IMR-90 (cell line): ENCODE results near the gene EXOC6B. TPM values are rescaled to one million over a fixed set of nuclear protein-coding genes. Genes with fewer than 3 reads are reported as not detected.

Experiments
- ATAC-seq: fragments of 200-7000 bp; cut with Tn5 transposase; 2 replicates; pipeline ENCODE4 v1.9.1; 2020; ENCODE audit warnings: low read depth, mild to moderate bottlenecking, moderate library complexity
- BruUV-seq: library from RNA; stranded (reverse); fragments of 400-500 nt; replicated peaks from 2 replicates; lab custom pipeline; 2021; lab: Mats Ljungman, UMichigan
- CTCF ChIA-PET: fragments of 300-600 bp; formaldehyde crosslinking; extraction: SDS; loops from one replicate; lab custom pipeline; 2021; ENCODE audit warnings: antibody characterized with exemption; lab: Yijun Ruan, JAX
- POLR2A ChIA-PET: fragments of 300-600 bp; sonication (Branson Sonifier 250); formaldehyde crosslinking; loops from one replicate; lab custom pipeline; 2022; ENCODE audit warnings: antibody characterized with exemption; ENCODE audit not compliant: unreplicated experiment; lab: Charles Lee
- DNase-seq: peaks from one replicate; pipeline ENCODE4 v3.0.0; 2013
- H2AFZ ChIP-seq: replicated peaks from 2 replicates; pipeline ENCODE3; 2013; ENCODE audit warnings: low read length, mild to moderate bottlenecking; ENCODE audit not compliant: poor library complexity
- H2AK5ac ChIP-seq: 2 replicates; pipeline ENCODE4 v1.6.1; 2013; ENCODE audit warnings: low read depth, low read length, inconsistent platforms
- H2AK9ac ChIP-seq: replicated peaks from 2 replicates; pipeline ENCODE3; 2013; ENCODE audit warnings: mild to moderate bottlenecking, low read depth, low read length, moderate library complexity; ENCODE audit not compliant: poor library complexity
- H2BK120ac ChIP-seq: 2 replicates; pipeline ENCODE4 v1.6.1; 2013; ENCODE audit warnings: low read depth, low read length, inconsistent platforms
- H2BK15ac ChIP-seq: 3 replicates; pipeline ENCODE4 v1.6.1; 2013; ENCODE audit warnings: low read depth, low read length, inconsistent platforms
- H2BK20ac ChIP-seq: 2 replicates; pipeline ENCODE4 v1.6.1; 2013; ENCODE audit warnings: low read depth, mild to moderate bottlenecking, inconsistent platforms, low read length, moderate library complexity
- H2BK5ac ChIP-seq: 2 replicates; pipeline ENCODE4 v1.6.1; 2013; ENCODE audit warnings: mild to moderate bottlenecking, low read depth, low read length, inconsistent platforms; ENCODE audit not compliant: poor library complexity, severe bottlenecking
- H3K14ac ChIP-seq: replicated peaks from 2 replicates; pipeline ENCODE4 v1.6.1; 2013; ENCODE audit warnings: low read depth, low read length, inconsistent platforms
- H3K18ac ChIP-seq: 2 replicates; pipeline ENCODE4 v1.6.1; 2013; ENCODE audit warnings: low read depth, low read length, control low read depth
- H3K23ac ChIP-seq: 2 replicates; pipeline ENCODE4 v1.6.1; 2013; ENCODE audit warnings: low read depth, low read length, inconsistent platforms
- H3K27ac ChIP-seq: 2 replicates; pipeline ENCODE4 v1.5.1; 2013; ENCODE audit warnings: mild to moderate bottlenecking, control low read depth, low read length; ENCODE audit not compliant: insufficient read depth
- H3K27me3 ChIP-seq: 2 replicates; pipeline ENCODE4 v1.6.1; 2013; ENCODE audit warnings: low read length; ENCODE audit not compliant: control insufficient read depth, insufficient read depth
- H3K36me3 ChIP-seq: 2 replicates; pipeline ENCODE4 v1.6.1; 2013; ENCODE audit warnings: low read length, mixed read lengths; ENCODE audit not compliant: control insufficient read depth, insufficient read depth
- H3K4ac ChIP-seq: 2 replicates; pipeline ENCODE4 v1.6.1; 2013; ENCODE audit warnings: low read depth, low read length, inconsistent platforms
- H3K4me1 ChIP-seq: 2 replicates; pipeline ENCODE4 v1.6.1; 2013; ENCODE audit warnings: low read length, mixed read lengths; ENCODE audit not compliant: control insufficient read depth, insufficient read depth
- H3K4me2 ChIP-seq: 2 replicates; pipeline ENCODE4 v1.6.1; 2013; ENCODE audit warnings: low read depth, mild to moderate bottlenecking, control low read depth, low read length, moderate library complexity
- H3K4me3 ChIP-seq: 2 replicates; pipeline ENCODE4 v1.5.1; 2013; ENCODE audit warnings: low read depth, mild to moderate bottlenecking, control low read depth, low read length, moderate library complexity; ENCODE audit not compliant: insufficient read depth
- H3K56ac ChIP-seq: 2 replicates; pipeline ENCODE4 v1.6.1; 2013; ENCODE audit warnings: low read length, inconsistent platforms; ENCODE audit not compliant: insufficient read depth; ENCODE audit errors: extremely low read depth
- H3K79me1 ChIP-seq, 2 experiments: 2 replicates each; pipeline ENCODE4 v1.6.1; 2013; ENCODE audit warnings: low read length in 2 of 2, inconsistent platforms in 1 of 2, low read depth in 1 of 2
- H3K9ac ChIP-seq: 2 replicates; pipeline ENCODE4 v1.6.1; 2013; ENCODE audit warnings: low read depth, low read length, control low read depth
- H3K9me1 ChIP-seq: 2 replicates; pipeline ENCODE4 v1.6.1; 2013; ENCODE audit warnings: low read length, inconsistent platforms; ENCODE audit not compliant: insufficient read depth
- H3K9me3 ChIP-seq: 2 replicates; pipeline ENCODE4 v1.6.1; 2013; ENCODE audit warnings: low read length; ENCODE audit not compliant: control insufficient read depth, insufficient read depth
- H4K20me1 ChIP-seq: 2 replicates; pipeline ENCODE4 v1.6.1; 2013; ENCODE audit warnings: low read length, inconsistent platforms; ENCODE audit not compliant: insufficient read depth
- H4K5ac ChIP-seq: 2 replicates; pipeline ENCODE4 v1.6.1; 2013; ENCODE audit warnings: mild to moderate bottlenecking, low read depth, low read length, control low read depth
- H4K8ac ChIP-seq, 2 experiments: 2 replicates each; pipeline ENCODE4 v1.6.1; 2013; ENCODE audit warnings: low read depth in 2 of 2, low read length in 2 of 2, control low read depth in 1 of 2, inconsistent platforms in 1 of 2
- H4K91ac ChIP-seq: 2 replicates; pipeline ENCODE4 v1.6.1; 2013; ENCODE audit warnings: low read depth, low read length, inconsistent platforms; ENCODE audit not compliant: insufficient read depth
- ELK1 ChIP-seq: fragments of 150-350 bp; IDR thresholded peaks from 2 replicates; pipeline ENCODE4 v1.6.1; 2016; ENCODE audit warnings: low read depth, mild to moderate bottlenecking, low read length, moderate library complexity, borderline replicate concordance
- FOS ChIP-seq: fragments of 150-350 bp; IDR thresholded peaks from 2 replicates; pipeline ENCODE4 v1.6.1; 2016; ENCODE audit warnings: low read depth, low read length
- MXI1 ChIP-seq: IDR thresholded peaks from 2 replicates; pipeline ENCODE4 v1.6.1; 2012; ENCODE audit warnings: low read depth, mild to moderate bottlenecking, low read length, moderate library complexity, borderline replicate concordance
- NFE2L2 ChIP-seq: fragments of 150-350 bp; IDR thresholded peaks from 2 replicates; pipeline ENCODE4 v1.6.1; 2016; ENCODE audit warnings: low read depth, mild to moderate bottlenecking, low read length
- RAD21 ChIP-seq: IDR thresholded peaks from 2 replicates; pipeline ENCODE4 v1.6.1; 2012; ENCODE audit warnings: low read length, improper control_type of control experiment
- RCOR1 ChIP-seq: IDR thresholded peaks from 2 replicates; pipeline ENCODE4 v1.6.1; 2012; ENCODE audit warnings: mild to moderate bottlenecking, low read length, improper control_type of control experiment; ENCODE audit not compliant: insufficient replicate concordance
- USF2 ChIP-seq: fragments of 150-350 bp; IDR thresholded peaks from 2 replicates; pipeline ENCODE4 v1.6.1; 2017; ENCODE audit warnings: mild to moderate bottlenecking, antibody characterized with exemption, low read length, low read depth
- WGBS, 2 experiments: methylation state at CpG; one replicate each; pipeline versions ENCODE4 v1.1.5 to v1.1.7; 2013; ENCODE audit warnings: missing lambda C conversion rate in 2 of 2; ENCODE audit not compliant: insufficient read length in 1 of 2; ENCODE audit errors: extremely low coverage in 2 of 2; 5-methylcytosine and 5-hydroxymethylcytosine counted together
- dilution Hi-C: fragments of 300-500 bp; cut with HindIII; formaldehyde crosslinking; loops from one replicate; pipeline ENCODE4 v1.14.3; 2018; ENCODE audit warnings: low sequenced_read_pairs; ENCODE audit not compliant: unreplicated experiment
- in situ Hi-C: fragments of 300-500 bp; cut with MboI; formaldehyde crosslinking; loops from 3 replicates; pipeline ENCODE4 v1.14.3; 2019; ENCODE audit warnings: low sequenced_read_pairs, inconsistent platforms, mixed read lengths
- intact Hi-C: fragments of 100-400 bp; cut with micrococcal nuclease; formaldehyde crosslinking; loops from 2 replicates; pipeline ENCODE4 v1.10.0; 2022
- polyA plus RNA-seq, 3 experiments: library from polyadenylated mRNA; depleted of rRNA; stranded (reverse); fragments of >200 nt; gene quantifications; 2 replicates each; pipeline ENCODE4 v1.2.3, GENCODE V29; 2012; ENCODE audit warnings: low replicate concordance in 1 of 3
- total RNA-seq: library from RNA; depleted of rRNA; stranded (reverse); fragments of >200 nt; gene quantifications from 2 replicates; pipeline ENCODE4 v1.2.3, GENCODE V29; 2012

EXOC6B gene
- total and polyA plus RNA-seq, 2 of the 4 experiments (the other 2 are of a cell fraction): 10.2 to 29.4 TPM

- BruUV-seq: no TSS peak
- CTCF ChIA-PET: no interaction called here
Measured at GRCh38 chr2:72821118-72821517, 4.7 kb downstream of the EXOC6B start.

More at GRCh38 chr2:72821118-72821517, 4.7 kb downstream of the EXOC6B start:
- H3K27ac ChIP-seq: no peak overlapping the region
- intact Hi-C loops (no loop called here), in situ Hi-C loops (no loop called here), dilution Hi-C loops (no loop called here)
- H3K27me3 ChIP-seq: no peaks in the 10 kb centered on the region
- no peak overlapping the region for H4K5ac ChIP-seq
- H3K9me1 ChIP-seq: peaks cover 13% of the 10 kb centered on the region
- no peak overlapping the region for H2AFZ ChIP-seq
- no CpG with 5 or more reads among the region's 3 CpGs for WGBS, 2 experiments
- H4K20me1 ChIP-seq: peaks cover 20% of the 10 kb centered on the region
- H3K14ac ChIP-seq: no peak overlapping the region
- H2BK20ac ChIP-seq: no peak overlapping the region
- H3K4me1 ChIP-seq: peaks cover 8% of the 10 kb centered on the region
- no peak overlapping the region for H2AK9ac ChIP-seq
- H2BK5ac ChIP-seq: no peak overlapping the region
- no peak overlapping the region for H3K4me3 ChIP-seq
- no peak overlapping the region for H3K4me2 ChIP-seq
- no peaks in the 10 kb centered on the region; the same call in 1 of the 2 replicates for H3K36me3 ChIP-seq
- TF ChIP-seq RAD21: no peak
- TF ChIP-seq NFE2L2: no peak
- no peak for TF ChIP-seq MXI1
- no peak for TF ChIP-seq ELK1
- no peak for TF ChIP-seq USF2
- no peak for TF ChIP-seq FOS
- no peak for TF ChIP-seq RCOR1
- no peak overlapping the region for H4K8ac ChIP-seq
- no peaks in the 10 kb centered on the region for H3K9me3 ChIP-seq
- H2BK120ac ChIP-seq: no peak overlapping the region
- no peak overlapping the region for H3K9ac ChIP-seq
- no peak overlapping the region for H3K18ac ChIP-seq
- ATAC-seq (no peak), DNase-seq (no peak)
- H3K56ac ChIP-seq: no peak overlapping the region
- H3K23ac ChIP-seq: no peak overlapping the region
- no peak overlapping the region for H3K4ac ChIP-seq
- no peak overlapping the region for H2BK15ac ChIP-seq
- peaks cover 30 to 56% of the 10 kb centered on the region in 2 experiments for H3K79me1 ChIP-seq
- no peak overlapping the region for H2AK5ac ChIP-seq
- no peak overlapping the region for H4K91ac ChIP-seq
- POLR2A ChIA-PET: no interaction called here
